ENCODE measurements around the gene ACBD6. TPM values are rescaled to one million over a fixed set of nuclear protein-coding genes. Genes with fewer than 3 reads are reported as not detected.

The ACBD6 gene
- total RNA-seq, 1 experiment from 2014 or later: 58.4 TPM

DNA sequence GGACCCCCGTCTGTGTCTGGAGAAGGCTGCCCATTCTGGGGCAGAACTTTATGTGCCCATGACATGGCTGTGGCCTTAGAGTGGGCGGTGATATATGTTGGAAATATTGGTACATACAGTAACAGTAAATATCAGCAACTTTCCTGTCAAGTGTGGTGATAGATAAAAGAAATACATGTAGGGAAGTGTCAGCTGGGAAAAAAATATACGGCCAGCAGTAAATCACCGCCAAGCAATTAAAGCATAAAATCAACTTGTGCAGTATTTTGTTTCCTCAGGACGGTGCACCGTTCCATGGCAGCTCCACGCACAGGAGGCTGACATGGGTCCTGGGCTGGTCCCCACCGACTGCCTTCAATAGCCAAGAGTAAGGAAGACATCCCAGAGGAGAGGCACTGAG is 244.9 kb downstream of the ACBD6 start:
- DNase-seq (ENCODE audit: low spot score): no peak

DNA sequence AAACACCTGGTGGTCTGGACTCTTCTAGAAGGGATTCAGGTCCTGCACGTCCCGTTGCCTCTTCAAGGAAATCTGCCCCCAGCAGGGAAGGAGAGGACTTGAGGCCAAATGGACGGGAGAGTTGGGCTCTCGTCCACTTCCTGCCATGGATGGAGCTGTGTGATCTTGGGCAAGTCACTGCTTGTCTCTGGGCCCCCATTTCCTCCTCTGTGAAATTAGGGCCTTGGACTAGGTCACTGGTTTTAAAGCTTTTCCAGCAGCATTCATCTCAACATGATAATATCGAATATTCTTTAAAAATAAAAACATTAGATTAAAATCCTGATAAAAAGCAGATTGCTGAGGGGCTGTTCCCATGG is 245.4 kb downstream of the ACBD6 start:
- no peak for DNase-seq (ENCODE audit: low spot score)

DNA sequence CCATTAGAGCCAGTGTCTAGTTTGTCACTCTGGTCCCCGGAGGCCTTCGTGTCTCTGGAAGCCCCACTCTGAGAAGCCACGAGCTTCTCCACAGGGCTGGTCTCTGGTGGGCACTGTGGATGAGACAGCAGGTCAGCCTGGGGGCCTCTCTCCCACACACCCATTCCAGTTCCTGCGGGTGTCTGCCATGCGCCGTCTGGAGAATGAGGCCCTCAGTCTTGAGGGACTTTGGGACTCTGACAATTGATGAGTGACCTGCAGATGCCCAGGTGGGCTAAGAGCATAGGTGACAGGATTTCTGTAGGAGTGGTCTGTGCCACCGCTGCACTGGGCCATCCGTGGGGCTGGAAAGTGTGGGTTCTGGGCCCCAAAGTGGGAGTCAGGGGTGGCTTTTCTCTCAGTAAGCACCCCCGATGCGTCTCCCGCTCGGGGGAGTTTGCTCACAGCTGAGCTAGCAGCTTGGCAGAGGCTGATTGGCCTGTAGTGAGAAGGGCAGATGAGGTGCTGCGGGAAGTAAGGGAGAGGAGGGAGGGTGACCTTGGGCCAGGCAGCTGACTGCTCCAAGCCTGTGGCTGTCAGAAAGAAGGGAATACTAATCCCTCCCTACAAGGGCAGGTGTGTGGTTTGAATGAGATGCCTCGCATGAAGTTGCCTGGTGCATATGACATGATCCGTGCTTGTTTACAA is 245.9 kb downstream of the ACBD6 start:
- DNase-seq (ENCODE audit: low spot score): no peak

DNA sequence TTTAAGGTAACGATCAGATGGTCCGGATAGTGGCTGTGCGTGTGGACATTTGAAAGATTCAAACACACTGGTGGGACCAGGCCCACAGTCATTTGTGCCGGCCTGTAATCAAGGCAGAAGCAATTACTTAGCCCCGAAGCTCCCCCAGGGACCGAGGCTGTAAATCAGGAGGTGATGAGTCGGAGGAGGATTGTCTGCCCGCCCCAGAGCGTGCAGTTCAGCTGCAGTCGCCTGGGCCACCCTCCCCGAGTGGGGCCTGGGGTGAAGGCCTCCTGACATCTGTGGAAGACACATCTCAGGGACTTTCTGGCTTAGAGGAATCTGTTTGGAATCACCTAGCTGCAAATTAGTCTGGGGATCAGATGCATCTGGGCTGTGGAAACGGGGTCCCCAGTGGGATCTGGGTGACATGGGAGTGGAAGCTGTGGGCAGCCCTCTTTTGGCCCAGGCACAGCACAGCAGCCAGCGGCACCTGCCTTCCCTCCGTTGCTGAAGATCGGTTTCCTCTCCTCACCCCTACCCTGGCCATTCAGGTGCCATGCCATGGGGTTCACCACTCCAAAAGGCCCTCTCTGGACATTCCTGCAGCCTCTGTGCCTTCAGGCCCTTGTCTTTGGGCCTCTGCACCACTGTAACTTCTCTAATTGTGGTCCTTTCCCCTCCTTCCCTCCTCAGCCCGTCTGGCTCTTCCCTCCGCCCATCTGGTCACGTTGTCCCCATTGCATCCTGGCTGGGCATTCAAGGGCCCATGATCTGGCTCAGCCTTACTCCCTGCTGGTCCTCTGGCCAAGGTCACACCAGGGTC is 246.6 kb downstream of the ACBD6 start:
- DNase-seq (ENCODE audit: low spot score): no peak

DNA sequence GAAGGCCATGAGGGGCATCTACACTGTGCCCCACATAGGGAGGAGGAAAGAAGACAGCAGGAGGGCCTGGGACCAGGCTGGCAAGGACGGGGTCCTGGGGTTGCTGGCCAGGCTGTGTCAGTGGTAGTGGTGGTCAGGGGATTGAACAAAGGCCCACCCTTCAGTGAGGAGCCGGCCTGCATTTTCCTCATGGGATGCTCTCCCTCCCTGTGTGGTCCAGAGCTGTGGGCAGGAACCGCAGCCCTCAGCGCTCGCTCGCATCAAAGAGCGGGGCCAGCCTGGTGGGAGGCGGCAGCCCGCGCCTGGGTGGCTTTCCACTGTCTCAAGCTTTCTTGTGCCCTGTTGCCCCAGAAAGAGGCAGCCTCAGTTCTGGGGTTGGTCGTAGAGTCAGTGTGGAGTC is 247.5 kb downstream of the ACBD6 start:
- no peak for DNase-seq (ENCODE audit: low spot score)

DNA sequence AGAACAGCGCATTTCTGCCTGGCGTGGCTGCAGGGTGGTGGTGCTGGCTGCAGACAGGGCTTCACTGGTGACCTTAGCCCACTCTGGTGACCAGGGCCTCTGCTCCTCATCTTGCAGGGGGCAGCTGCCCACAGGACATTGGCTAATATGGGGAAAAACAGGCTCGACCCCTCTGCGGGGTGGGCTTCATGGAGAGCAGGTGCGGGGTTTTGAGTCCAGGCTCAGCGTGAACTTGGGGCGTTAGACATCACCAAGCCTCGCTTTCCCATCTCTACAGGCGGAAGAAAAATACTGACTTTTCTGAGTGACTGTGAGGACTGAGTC is 247.9 kb downstream of the ACBD6 start:
- DNase-seq (ENCODE audit: low spot score): no peak

DNA sequence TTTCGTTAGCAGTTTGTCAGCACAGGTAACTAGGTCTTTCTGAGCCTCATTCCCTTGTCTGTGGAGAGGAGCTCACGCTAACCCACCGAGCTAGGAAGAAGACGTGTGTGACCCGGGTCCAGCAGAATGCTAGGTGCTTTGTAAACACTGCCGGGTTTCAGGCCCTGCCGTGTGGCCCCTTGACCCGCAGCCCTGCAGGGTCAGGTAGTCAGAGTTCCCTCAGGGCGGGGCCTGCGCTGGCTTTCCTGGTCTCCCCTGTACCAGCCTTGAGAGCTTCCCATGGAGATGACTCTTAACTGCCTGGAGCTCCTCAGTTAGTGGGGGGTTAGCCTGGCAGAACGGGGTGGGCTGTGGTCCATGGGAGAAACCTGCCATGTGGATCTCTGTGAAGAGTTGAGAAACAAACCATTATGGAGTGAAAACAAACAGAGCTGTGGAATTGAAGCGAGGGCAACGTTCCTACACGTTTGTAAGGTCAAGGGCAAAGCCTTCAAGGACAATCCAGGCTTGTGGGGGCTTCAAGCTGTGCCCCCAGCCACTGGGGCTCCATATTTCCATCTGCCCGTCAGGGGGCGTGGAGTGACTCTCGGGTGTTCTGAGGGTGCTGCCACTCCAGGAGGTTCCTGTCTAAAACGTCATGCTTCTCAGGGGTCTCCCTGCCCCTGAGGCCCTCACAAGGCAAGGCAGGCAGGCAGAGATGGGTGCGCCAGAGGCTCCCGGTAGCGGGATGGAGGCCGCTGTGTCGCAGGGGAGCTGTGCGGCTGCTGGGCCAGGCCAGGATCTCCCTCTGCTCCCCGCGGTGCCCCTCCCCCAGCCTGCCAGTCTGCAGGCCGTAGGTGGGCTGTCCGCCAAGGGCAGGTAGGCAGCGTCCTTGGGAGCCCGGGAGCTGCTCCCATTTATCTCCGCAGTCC is 248.5 kb downstream of the ACBD6 start:
- DNase-seq (ENCODE audit: low spot score): no peak

DNA sequence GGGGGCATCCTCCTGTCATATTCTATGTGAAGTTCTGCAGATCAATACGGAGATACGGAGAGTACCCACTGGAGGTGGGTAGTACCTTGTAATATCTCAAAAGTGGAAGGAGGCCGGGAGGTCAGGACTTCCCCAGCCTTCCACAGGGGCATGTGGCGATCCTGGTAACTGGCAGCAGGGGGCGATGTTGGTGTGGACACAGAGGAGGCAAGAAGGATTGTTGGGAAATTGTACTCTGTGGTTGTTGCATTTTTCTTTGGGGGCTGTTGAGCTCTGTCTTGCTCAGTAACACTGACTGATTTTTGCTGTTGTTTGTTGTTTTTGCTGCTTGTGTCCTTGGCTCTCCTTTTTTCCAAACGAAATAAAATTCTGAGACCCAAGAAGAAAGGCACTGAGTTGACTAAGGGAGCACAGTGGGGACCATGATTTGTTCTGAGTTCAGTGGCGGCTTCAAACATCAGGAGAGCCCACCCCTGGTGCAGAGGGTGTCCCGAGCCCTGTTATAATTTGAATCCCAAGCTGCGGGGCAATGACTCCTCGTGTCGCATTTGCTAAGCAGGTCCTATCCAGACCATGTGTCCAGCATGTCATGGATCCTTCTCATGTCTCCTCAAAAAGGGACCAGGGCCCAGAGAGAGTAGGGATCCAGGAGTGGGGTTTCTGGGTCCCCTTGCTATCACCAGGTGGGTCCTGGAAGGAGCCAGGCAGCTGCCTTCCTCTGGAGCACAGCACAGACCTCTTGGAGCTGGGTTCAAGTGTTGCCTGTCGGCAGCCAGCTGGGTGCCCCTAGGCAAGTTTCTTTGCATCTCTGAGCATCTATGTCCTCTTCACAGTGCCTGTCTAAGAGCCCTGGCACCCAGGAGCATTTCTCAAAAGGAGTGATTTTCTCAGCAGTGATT is 249.5 kb downstream of the ACBD6 start:
- peak; percentile 72 for DNase-seq (ENCODE audit: low spot score)

DNA sequence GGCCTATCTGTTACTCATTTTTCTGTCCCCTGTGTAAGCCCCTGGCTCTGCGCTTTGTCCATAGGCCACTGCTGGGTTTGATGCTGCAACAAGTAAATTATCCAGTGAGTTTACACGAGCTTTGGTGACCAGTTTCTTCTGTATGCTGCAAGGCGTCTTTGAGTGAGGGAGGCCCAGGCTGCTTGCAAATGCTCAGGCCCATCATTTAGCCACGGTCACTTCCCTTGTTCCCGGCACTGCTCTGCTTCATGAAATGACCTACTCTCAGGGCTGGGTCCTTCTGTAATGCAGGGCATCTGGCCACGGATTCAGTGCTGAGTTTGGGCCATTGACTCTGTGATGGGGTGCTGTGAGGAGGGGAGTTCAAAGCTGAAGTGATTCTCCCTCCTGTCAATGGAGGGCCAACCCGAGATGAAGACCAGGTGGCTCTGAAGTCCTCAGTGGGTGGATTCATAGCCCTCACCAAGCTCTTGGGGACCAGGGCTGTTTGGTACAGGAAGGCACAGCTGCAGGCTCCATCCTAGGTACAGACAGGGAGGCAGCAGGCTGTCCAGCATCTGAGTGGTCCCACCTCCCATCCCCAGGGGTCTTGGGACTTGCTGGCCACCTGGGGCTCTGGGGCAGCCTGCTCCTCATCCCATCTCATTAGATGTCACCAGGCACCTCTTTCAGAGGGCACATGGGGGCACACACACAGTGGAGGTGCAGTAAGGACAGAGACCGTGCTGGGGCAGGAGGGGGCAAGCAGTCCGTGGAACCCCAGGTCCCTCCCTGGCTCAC is 250.7 kb downstream of the ACBD6 start:
- no peak for DNase-seq (ENCODE audit: low spot score)

DNA sequence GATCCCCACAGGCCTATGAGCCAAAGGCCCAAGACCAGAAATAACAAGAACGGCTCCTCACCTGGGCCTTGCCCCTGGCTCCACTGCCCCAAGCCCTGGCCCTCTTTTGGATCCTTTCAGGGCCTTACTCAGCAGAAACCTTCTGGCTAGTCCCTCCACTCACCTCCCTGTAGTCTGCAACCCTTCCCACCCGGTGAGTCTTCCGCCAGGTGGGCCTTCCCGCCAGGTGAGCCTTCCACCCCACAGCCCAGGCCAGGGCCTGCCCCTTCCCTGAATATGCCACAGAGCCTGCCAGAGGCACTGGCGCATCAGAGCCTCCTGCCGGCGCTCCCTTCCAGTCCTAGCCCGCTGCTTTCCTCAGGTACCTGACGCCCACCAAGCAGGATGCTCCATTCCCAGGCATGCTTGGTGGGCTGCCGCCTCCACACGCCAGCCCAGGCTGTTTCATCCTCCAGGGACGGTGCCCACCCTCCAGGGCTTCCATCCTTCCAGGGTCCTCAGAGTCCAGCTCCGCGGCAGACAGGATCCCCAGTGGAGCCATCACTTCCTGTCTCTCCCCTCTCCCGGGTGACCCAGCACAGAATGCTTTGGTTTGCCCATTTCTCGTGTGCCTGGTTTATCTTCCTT is 251.4 kb downstream of the ACBD6 start:
- no peak for DNase-seq (ENCODE audit: low spot score)

DNA sequence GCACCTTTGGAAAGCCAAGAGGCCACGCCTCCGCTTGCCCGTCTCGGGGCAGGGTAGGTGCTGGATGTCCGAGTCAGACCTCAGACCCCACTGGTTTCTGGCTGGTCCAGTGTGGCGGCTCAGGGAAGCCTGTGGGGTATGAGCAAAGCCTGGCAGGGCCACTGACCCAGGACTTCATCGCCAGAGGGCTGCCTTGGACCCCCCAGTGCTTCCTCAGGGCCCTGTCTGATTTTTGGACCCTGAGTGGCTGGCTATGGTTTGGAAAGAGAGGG is 251.9 kb downstream of the ACBD6 start:
- no peak for DNase-seq (ENCODE audit: low spot score)

DNA sequence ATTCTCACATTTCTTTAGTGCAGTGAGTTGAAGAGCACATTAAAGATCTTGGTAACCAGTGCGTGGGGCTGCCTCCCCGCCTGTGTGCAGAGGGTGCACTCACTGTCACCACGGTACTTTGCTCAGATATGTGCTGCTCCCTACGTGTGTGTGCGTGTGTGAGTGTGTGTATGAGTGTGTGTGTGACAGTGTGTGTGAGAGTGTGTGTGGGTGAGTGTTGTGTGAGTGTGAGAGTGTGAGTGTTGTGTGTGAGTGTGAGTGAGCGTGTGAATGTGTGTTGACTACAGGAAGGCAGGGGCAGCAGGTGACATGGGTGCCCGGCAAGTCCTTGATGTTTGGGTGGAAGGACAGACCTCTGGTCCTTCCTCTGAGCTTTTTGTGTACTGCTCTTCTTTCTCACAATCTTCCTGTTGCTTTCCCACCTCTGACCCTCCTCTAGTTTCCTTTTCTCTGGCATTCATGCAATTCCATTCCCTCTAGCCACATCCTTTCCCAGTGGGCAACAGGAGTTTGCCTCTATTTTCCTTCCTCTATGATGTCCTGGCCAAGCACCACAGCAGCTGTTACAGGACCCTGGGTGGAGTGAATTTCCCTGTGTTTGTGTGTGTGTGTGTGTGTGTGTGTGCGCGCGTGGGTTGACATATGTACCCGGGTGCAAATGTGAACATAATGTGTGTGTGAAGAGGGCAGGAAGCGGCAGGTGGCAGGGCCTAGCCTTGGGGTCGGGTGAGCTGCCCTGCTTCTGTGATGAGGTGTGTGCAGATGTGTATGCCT is 252.5 kb downstream of the ACBD6 start:
- DNase-seq (ENCODE audit: low spot score): no peak

DNA sequence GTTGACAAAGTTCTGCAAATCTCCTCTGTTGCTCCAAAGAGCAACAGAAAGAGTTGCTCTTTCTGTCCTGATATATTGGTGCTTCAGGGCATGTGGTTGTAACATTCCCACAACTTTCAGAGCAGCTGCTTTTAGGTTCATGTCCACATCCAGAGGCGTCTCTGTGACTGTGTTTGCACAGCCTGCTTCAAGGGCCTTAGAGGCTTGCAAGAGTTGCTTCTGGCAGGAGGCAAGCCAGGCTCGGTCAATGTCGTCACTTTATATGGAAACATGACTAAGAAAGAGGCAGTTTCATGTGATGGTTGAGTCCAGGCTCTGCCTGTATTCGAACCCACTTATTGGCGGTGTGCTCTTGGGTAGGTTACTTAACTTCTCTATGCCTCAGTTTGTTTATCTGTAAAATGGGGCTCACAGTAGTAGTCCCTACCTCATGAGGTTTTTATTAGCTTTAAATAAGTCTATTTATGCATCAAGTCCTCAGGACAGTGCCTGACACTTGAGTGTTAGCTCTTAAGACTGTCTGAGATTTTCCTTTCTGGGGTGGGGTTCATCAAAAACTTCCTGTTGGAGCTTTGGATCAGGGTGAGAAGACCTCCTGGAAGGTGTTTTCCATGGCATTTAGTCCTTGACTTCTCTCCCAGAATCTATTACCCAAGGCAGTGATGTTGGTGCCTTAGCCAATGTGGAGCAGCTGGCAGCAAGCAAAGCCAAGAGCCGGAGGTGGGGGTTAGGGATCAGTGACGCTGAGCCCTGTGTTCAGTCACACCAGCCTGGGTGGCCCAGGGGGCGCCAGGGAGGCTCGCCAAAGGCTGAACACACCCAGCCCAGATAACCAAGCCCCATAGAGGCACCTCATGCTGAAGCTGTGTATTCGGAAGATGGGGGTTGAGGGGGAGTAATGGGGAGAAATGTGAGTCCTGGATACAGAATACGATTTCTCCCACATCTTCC is 253.4 kb downstream of the ACBD6 start:
- no peak for DNase-seq (ENCODE audit: low spot score)

DNA sequence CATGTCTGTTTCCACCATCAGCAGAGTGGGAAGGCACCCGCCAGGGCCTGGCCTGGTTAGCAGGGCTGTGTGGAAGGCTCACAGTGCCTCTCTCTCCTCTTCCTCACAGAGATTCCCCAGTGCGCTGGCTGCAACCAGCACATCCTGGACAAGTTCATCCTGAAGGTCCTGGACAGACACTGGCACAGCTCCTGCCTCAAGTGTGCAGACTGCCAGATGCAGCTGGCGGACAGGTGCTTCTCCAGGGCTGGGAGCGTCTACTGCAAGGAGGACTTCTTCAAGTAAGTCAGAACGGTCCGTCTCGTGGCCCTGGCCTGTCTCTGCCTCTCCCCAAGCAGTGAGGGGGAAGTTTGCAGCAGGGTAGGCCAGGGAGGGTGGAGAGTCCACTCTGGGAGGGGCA is 254.2 kb downstream of the ACBD6 start:
- DNase-seq (ENCODE audit: low spot score): no peak

DNA sequence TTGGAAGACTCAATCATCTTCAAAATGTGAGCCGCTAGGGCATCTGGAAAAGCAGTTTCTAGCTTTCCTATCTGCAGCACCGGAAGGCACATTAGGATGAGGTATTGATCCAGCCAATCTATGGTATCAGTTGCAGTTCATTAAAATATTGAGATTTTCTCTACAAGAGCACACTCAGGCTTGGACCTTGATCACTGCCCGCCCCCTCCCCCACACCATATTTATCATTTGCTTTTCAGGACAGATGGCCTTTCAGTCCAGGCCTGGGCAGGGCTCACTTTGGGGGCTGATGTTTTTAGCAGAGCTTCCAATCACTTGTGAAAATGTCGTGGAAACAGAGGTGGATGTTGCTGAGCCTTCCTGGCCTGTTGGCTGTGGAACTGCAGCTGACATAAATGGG is 254.8 kb downstream of the ACBD6 start:
- DNase-seq (ENCODE audit: low spot score): no peak

DNA sequence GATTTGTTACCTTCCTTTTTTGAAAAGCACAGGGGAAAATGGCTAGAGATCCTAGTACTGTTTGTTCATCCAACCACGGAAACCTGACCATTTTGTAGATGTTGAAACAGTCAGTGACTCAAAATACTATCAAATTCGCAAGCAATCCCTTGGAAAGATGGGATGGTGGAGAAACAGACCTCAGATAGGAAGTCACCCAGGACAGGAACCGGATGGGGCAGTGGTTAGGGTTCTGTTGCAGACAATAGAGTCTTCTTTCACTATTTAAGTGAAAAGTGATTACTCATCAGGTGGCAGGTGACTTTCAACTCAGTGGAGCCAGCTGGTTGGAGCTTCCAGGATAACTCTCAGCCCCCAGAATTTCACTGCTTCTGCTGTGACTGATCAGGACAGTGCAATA is 255.3 kb downstream of the ACBD6 start:
- DNase-seq (ENCODE audit: low spot score): no peak

DNA sequence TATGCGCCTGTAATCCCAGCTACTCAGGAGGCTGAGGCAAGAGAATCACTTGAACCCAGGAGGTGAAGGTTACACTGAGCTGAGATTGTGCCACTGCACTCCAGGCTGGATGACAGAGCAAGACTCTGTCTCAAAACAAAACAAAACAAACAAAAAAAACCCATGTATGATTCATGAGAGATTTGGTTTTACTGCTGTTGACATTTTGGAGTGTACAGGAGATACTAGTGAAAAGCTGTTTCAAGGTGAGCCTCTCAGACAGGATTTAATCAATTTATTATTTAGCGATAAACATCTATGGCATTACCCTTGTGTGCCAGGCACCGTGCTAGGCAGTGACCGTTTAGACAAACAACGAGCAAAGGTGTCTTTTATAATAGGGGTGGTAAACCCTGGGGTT is 255.8 kb downstream of the ACBD6 start:
- no peak for DNase-seq (ENCODE audit: low spot score)

DNA sequence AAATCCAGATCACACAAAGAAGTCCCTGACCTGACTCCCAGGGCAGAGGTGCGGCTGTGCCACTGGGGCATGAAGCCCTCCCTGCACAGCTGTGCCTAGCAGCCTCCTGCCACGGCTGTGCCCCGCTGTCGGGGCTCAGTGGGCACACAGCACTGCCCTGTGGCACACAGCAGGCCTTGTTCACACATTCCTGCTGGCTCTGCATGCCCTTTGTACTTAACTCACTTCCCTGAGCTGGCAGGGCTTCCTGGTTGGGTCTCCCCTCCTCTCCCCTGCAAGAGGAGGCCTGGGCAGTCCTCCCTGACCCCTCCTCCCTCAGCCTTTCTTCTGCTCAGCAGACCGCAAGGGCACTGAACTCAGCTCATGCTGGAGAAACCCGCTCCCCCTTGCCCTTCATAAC is 257.5 kb downstream of the ACBD6 start:
- DNase-seq (ENCODE audit: low spot score): peak; percentile 28
